HL-60 (cell line): ENCODE results near the gene TIAM1.

Experiments used
- DNase-seq, 2 experiments: peaks; one replicate each; pipeline ENCODE4 v3.0.0-alpha.2; 2010 to 2020; ENCODE audit warnings: low read depth in 1 of 2, low spot score in 1 of 2
- H3K27ac ChIP-seq: fragments of 250-450 bp; sonication (Bioruptor Pico); replicated peaks from 2 replicates; pipeline ENCODE4 v1.5.1; 2020; ENCODE audit warnings: mild to moderate bottlenecking, moderate library complexity
- H3K27me3 ChIP-seq: fragments of 250-450 bp; sonication (Bioruptor Pico); 2 replicates; pipeline ENCODE4 v1.5.1; 2021; ENCODE audit warnings: mild to moderate bottlenecking, moderate library complexity; ENCODE audit not compliant: insufficient read depth, poor library complexity, severe bottlenecking
- H3K4me3 ChIP-seq: replicated peaks from 2 replicates; pipeline ENCODE4 v1.5.1; 2011; ENCODE audit warnings: mild to moderate bottlenecking, control low read depth, low read length; ENCODE audit not compliant: insufficient read depth
- CTCF ChIP-seq: IDR thresholded peaks from one replicate; pipeline ENCODE4 v1.5.1; 2011; ENCODE audit warnings: low read length, control low read depth, inconsistent platforms; ENCODE audit not compliant: insufficient read depth
- GABPA ChIP-seq: IDR thresholded peaks from 2 replicates; pipeline ENCODE4 v1.6.1; 2012; ENCODE audit warnings: low read depth
- POLR2AphosphoS5 ChIP-seq: IDR thresholded peaks from 2 replicates; pipeline ENCODE4 v1.6.1; 2012; ENCODE audit warnings: low read depth
- REST ChIP-seq: IDR thresholded peaks from 2 replicates; pipeline ENCODE4 v1.6.1; 2012; ENCODE audit warnings: low read depth; ENCODE audit not compliant: insufficient replicate concordance
- SPI1 ChIP-seq: IDR thresholded peaks from 2 replicates; pipeline ENCODE4 v1.6.1; 2012; ENCODE audit warnings: low read depth, mild to moderate bottlenecking, borderline replicate concordance

The TIAM1 gene

GRCh38 chr21:31161157-31161556, 182.9 kb downstream of the TIAM1 start:
- no peak for DNase-seq
- Histone ChIP-seq H3K27ac (no peak overlapping the region), H3K4me3 (no peak overlapping the region), H3K27me3 (no peaks in the 10 kb centered on the region)
- no peak for TF ChIP-seq SPI1
- TF ChIP-seq REST = no peak
- TF ChIP-seq GABPA = no peak
- no peak for TF ChIP-seq CTCF
- no peak for TF ChIP-seq POLR2AphosphoS5

GRCh38 chr21:31159808-31160207, 184.3 kb downstream of the TIAM1 start:
- Histone ChIP-seq H3K4me3 (no peak overlapping the region), H3K27ac (no peak overlapping the region), H3K27me3 (no peaks in the 10 kb centered on the region)
- DNase-seq = no peak
- TF ChIP-seq SPI1 = peak; percentile 31; the same call in 1 of the 2 replicates
- no peak for TF ChIP-seq CTCF
- no peak for TF ChIP-seq POLR2AphosphoS5
- TF ChIP-seq REST = no peak

- TF ChIP-seq CTCF = no peak
- TF ChIP-seq REST = no peak
- no peak for TF ChIP-seq GABPA
- no peak for TF ChIP-seq POLR2AphosphoS5
- no peak for TF ChIP-seq SPI1
Measured at GRCh38 chr21:31158789-31159581, 185.1 kb downstream of the TIAM1 start.

More at GRCh38 chr21:31158789-31159581, 185.1 kb downstream of the TIAM1 start:
- DNase-seq = peak in 1 of 2 experiments; percentile 11
- H3K27me3 ChIP-seq = no peaks in the 10 kb centered on the region
- no peak overlapping the region for H3K4me3 ChIP-seq
- no peak overlapping the region for H3K27ac ChIP-seq
